OCI-LY3 (cell line): ENCODE results near the gene MYL6B.

Experiments used
- CTCF ChIP-seq: fragments of 200-600, 300-600 bp; sonication (generic); IDR thresholded peaks from 2 replicates; pipeline ENCODE4 v1.5.1; 2014; ENCODE audit warnings: antibody characterized with exemption, low read length, low read depth
- EZH2phosphoT487 ChIP-seq: fragments of 200-600 bp; shearing (Covaris generic); IDR thresholded peaks from 2 replicates; pipeline ENCODE4 v1.6.1; 2018; ENCODE audit warnings: antibody characterized with exemption, mixed run types, low read depth

- no peak for TF ChIP-seq CTCF
- no peak for TF ChIP-seq EZH2phosphoT487
These were observed 35.9 kb downstream of the MYL6B start for GRCh38 chr12:56188131-56188777.
